ENCODE data around the gene TMEM135. TPM values are rescaled to one million over a fixed set of nuclear protein-coding genes. Genes with fewer than 3 reads are reported as not detected.

Gene TMEM135
- total RNA-seq, 1 donor = 35.8 TPM

DNA sequence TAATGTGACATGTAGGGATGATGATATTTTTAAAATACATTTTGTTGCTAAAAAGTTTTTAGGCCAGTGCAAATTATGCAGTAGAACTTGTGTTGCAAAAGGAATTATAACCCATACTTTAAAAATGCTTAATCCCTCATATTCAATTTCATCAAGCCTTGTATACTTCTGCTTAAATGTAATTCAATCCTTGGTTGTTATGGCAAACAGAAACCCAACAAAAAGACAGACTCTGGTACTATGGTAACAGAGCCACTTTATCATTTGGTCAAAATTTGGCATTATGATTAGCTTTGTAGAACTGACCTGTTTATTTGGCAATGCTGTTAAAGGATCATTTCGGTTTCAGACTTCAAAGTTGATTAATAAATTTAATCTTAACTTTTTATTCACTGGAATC lies 284.8 kb downstream of the TMEM135 start:
- Histone ChIP-seq H3K27ac (ENCODE audit: low read depth, low read length) (no peak overlapping the region), H3K27me3 (ENCODE audit: insufficient read depth, low read length) (no peaks in the 10 kb centered on the region), H3K4me3 (ENCODE audit: insufficient read depth, low read length) (no peak overlapping the region), H3K36me3 (ENCODE audit: insufficient read depth, low read length) (no peaks in the 10 kb centered on the region), H3K9me3 (ENCODE audit: low read depth, low read length) (no peaks in the 10 kb centered on the region), H2AFZ (ENCODE audit: low read length) (no peak overlapping the region), H3K79me2 (ENCODE audit: insufficient read depth, low read length) (no peaks in the 10 kb centered on the region), H3K4me2 (ENCODE audit: insufficient read depth, low read length) (no peak overlapping the region), H3K4me1 (ENCODE audit: insufficient read depth, low read length) (no peaks in the 10 kb centered on the region), H4K20me1 (ENCODE audit: insufficient read depth, low read length) (no peaks in the 10 kb centered on the region)
- DNase-seq (ENCODE audit: insufficient read length, low spot score, missing footprints) = peak; percentile 42
- TF ChIP-seq, protein P1, sequence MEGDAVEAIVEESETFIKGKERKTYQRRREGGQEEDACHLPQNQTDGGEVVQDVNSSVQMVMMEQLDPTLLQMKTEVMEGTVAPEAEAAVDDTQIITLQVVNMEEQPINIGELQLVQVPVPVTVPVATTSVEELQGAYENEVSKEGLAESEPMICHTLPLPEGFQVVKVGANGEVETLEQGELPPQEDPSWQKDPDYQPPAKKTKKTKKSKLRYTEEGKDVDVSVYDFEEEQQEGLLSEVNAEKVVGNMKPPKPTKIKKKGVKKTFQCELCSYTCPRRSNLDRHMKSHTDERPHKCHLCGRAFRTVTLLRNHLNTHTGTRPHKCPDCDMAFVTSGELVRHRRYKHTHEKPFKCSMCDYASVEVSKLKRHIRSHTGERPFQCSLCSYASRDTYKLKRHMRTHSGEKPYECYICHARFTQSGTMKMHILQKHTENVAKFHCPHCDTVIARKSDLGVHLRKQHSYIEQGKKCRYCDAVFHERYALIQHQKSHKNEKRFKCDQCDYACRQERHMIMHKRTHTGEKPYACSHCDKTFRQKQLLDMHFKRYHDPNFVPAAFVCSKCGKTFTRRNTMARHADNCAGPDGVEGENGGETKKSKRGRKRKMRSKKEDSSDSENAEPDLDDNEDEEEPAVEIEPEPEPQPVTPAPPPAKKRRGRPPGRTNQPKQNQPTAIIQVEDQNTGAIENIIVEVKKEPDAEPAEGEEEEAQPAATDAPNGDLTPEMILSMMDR (IDR thresholded peaks at IDR 0.05; ENCODE audit: extremely low read depth, low read depth, low read length) = no peak

GRCh38 chr11:87323899-87324298 lies 286.2 kb downstream of the TMEM135 start:
- TF ChIP-seq, protein P1 (IDR thresholded peaks at IDR 0.05; ENCODE audit: extremely low read depth, low read depth, low read length) = no peak
- no peaks in the 10 kb centered on the region for H3K27me3 ChIP-seq (ENCODE audit: insufficient read depth, low read length)
- no peaks in the 10 kb centered on the region for H3K4me1 ChIP-seq (ENCODE audit: insufficient read depth, low read length)
- no peaks in the 10 kb centered on the region for H3K9me3 ChIP-seq (ENCODE audit: low read depth, low read length)
- H3K4me3 ChIP-seq (ENCODE audit: insufficient read depth, low read length) = no peak overlapping the region
- H3K79me2 ChIP-seq (ENCODE audit: insufficient read depth, low read length) = no peaks in the 10 kb centered on the region
- DNase-seq (ENCODE audit: insufficient read length, low spot score, missing footprints) = no peak
- no peak overlapping the region for H3K4me2 ChIP-seq (ENCODE audit: insufficient read depth, low read length)
- H3K36me3 ChIP-seq (ENCODE audit: insufficient read depth, low read length) = no peaks in the 10 kb centered on the region
- H2AFZ ChIP-seq (ENCODE audit: low read length) = no peak overlapping the region
- H4K20me1 ChIP-seq (ENCODE audit: insufficient read depth, low read length) = no peaks in the 10 kb centered on the region
- no peak overlapping the region for H3K27ac ChIP-seq (ENCODE audit: low read depth, low read length)

- no peaks in the 10 kb centered on the region for H3K79me2 ChIP-seq (ENCODE audit: insufficient read depth, low read length)
- no peak overlapping the region for H3K4me2 ChIP-seq (ENCODE audit: insufficient read depth, low read length)
- TF ChIP-seq, protein P1 (IDR thresholded peaks at IDR 0.05; ENCODE audit: extremely low read depth, low read depth, low read length) = no peak
- H3K36me3 ChIP-seq (ENCODE audit: insufficient read depth, low read length) = no peaks in the 10 kb centered on the region
- no peaks in the 10 kb centered on the region for H3K27me3 ChIP-seq (ENCODE audit: insufficient read depth, low read length)
- H3K4me1 ChIP-seq (ENCODE audit: insufficient read depth, low read length) = no peaks in the 10 kb centered on the region
- H3K4me3 ChIP-seq (ENCODE audit: insufficient read depth, low read length) = no peak overlapping the region
- no peak overlapping the region for H2AFZ ChIP-seq (ENCODE audit: low read length)
- DNase-seq (ENCODE audit: insufficient read length, low spot score, missing footprints) = no peak
- no peaks in the 10 kb centered on the region for H3K9me3 ChIP-seq (ENCODE audit: low read depth, low read length)
- no peak overlapping the region for H3K27ac ChIP-seq (ENCODE audit: low read depth, low read length)
- H4K20me1 ChIP-seq (ENCODE audit: insufficient read depth, low read length) = no peaks in the 10 kb centered on the region
These were observed 287.2 kb downstream of the TMEM135 start for GRCh38 chr11:87324817-87325489.

DNA sequence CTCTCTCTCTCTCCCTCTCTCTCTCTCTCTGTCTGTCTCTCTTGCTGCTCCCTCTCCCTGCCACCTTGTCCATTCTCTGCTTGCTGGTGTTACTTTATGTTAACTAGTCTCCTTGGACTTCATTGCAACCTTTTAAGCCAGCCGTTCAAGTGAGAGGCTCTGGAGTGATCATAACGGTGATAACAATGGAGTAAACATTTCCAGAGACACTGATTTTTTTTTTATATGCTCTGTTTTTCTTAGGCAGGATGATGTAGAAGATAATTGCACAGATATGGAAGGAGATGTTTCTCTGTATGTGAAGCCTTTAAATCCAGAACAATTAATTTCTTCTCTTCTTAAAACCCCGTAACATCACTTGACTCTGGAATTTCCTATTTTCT lies 287.7 kb downstream of the TMEM135 start:
- Histone ChIP-seq H3K27ac (ENCODE audit: low read depth, low read length) (no peak overlapping the region), H3K4me3 (ENCODE audit: insufficient read depth, low read length) (no peak overlapping the region), H3K4me2 (ENCODE audit: insufficient read depth, low read length) (no peak overlapping the region), H2AFZ (ENCODE audit: low read length) (no peak overlapping the region), H3K79me2 (ENCODE audit: insufficient read depth, low read length) (no peaks in the 10 kb centered on the region), H3K36me3 (ENCODE audit: insufficient read depth, low read length) (no peaks in the 10 kb centered on the region), H3K27me3 (ENCODE audit: insufficient read depth, low read length) (no peaks in the 10 kb centered on the region), H4K20me1 (ENCODE audit: insufficient read depth, low read length) (no peaks in the 10 kb centered on the region), H3K9me3 (ENCODE audit: low read depth, low read length) (no peaks in the 10 kb centered on the region), H3K4me1 (ENCODE audit: insufficient read depth, low read length) (no peaks in the 10 kb centered on the region)
- no peak for DNase-seq (ENCODE audit: insufficient read length, low spot score, missing footprints)
- TF ChIP-seq, protein P1 (IDR thresholded peaks at IDR 0.05; ENCODE audit: extremely low read depth, low read depth, low read length) = no peak

All from osteoblast (primary cell).